BE2C (cell line): ENCODE data around the gene FBXL7.
A peak's percentile ranks its signal among the peaks of the same experiment; 100 is the strongest.

Source experiments
- DNase-seq: peaks from one replicate; pipeline ENCODE4 v3.0.0-alpha.2; 2020
- H3K27me3 ChIP-seq: fragments of 250-450 bp; sonication (Bioruptor Pico); 2 replicates; pipeline ENCODE4 v1.5.1; 2020; ENCODE audit warnings: mild to moderate bottlenecking
- H3K36me3 ChIP-seq: fragments of 250-450 bp; sonication (Bioruptor Pico); 2 replicates; pipeline ENCODE4 v1.5.1; 2020; ENCODE audit warnings: mild to moderate bottlenecking
- H3K4me1 ChIP-seq: fragments of 250-450 bp; sonication (Bioruptor Pico); 2 replicates; pipeline ENCODE4 v1.5.1; 2020
- H3K4me3 ChIP-seq: 2 replicates; pipeline ENCODE4 v1.5.1; 2011; ENCODE audit warnings: low read depth, low read length
- H3K9me3 ChIP-seq: fragments of 250-450 bp; sonication (Bioruptor Pico); 2 replicates; pipeline ENCODE4 v1.5.1; 2020
- TF ChIP-seq, protein P1 (sequence below): IDR thresholded peaks from 2 replicates; pipeline ENCODE4 v1.5.1; 2012; ENCODE audit warnings: mild to moderate bottlenecking, low read depth, low read length

The FBXL7 gene

DNA sequence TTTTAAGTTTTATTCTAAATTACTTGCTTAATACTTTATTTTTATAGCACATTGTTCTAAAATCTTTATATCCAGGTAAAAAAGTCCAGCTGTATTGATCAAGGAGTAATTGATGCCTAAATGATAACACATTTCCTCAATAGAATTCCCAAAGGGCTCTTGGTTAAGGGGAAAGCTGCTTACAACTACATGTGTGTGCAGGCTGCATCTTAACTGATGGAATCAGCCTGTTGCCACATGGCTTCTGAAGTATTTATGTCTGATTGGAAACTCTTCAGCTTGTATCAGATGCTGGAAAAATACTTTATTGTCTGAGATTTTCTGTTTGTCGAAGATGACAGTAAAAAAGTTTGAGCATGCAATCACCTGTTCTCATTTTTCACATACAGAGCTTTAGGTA lies 182.6 kb downstream of the FBXL7 start:
- Histone ChIP-seq H3K36me3 (no peaks in the 10 kb centered on the region), H3K27me3 (no peaks in the 10 kb centered on the region), H3K9me3 (no peaks in the 10 kb centered on the region), H3K4me3 (no peak overlapping the region), H3K4me1 (peaks cover 3% of the 10 kb centered on the region; the same call in 1 of the 2 replicates)
- TF ChIP-seq, protein P1, sequence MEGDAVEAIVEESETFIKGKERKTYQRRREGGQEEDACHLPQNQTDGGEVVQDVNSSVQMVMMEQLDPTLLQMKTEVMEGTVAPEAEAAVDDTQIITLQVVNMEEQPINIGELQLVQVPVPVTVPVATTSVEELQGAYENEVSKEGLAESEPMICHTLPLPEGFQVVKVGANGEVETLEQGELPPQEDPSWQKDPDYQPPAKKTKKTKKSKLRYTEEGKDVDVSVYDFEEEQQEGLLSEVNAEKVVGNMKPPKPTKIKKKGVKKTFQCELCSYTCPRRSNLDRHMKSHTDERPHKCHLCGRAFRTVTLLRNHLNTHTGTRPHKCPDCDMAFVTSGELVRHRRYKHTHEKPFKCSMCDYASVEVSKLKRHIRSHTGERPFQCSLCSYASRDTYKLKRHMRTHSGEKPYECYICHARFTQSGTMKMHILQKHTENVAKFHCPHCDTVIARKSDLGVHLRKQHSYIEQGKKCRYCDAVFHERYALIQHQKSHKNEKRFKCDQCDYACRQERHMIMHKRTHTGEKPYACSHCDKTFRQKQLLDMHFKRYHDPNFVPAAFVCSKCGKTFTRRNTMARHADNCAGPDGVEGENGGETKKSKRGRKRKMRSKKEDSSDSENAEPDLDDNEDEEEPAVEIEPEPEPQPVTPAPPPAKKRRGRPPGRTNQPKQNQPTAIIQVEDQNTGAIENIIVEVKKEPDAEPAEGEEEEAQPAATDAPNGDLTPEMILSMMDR: no peak
- no peak for DNase-seq

DNA sequence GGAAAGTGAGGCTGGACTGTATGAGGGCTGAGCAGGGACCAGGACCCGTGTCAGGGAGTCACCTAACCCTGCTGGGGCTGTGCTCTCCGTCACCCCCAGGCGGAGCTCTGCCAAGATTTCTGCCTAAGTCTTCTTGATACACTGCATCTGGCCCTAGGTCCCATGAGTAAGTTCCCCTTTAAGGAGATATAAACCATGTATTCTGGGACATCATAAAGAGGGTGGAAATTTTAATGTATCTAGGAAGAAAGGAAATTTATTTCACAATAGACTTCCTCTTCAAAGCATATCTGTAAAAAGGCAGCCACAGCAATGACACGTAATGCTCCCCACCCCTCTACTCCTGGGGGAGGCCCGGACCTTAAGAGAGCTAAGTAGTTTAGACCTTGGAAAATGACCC lies 183.4 kb downstream of the FBXL7 start:
- Histone ChIP-seq H3K36me3 (no peaks in the 10 kb centered on the region), H3K4me1 (peaks cover 3% of the 10 kb centered on the region; the same call in 1 of the 2 replicates), H3K9me3 (no peaks in the 10 kb centered on the region), H3K4me3 (no peak overlapping the region), H3K27me3 (no peaks in the 10 kb centered on the region)
- DNase-seq: peak; percentile 58
- TF ChIP-seq, protein P1: peak; percentile 66

- Histone ChIP-seq H3K4me3 (no peak overlapping the region), H3K9me3 (no peaks in the 10 kb centered on the region), H3K4me1 (peaks cover 3% of the 10 kb centered on the region; the same call in 1 of the 2 replicates), H3K36me3 (no peaks in the 10 kb centered on the region), H3K27me3 (no peaks in the 10 kb centered on the region)
- DNase-seq: no peak
- TF ChIP-seq, protein P1: no peak
Measured at GRCh38 chr5:15687401-15687800, 187.4 kb downstream of the FBXL7 start.

- H3K36me3 ChIP-seq: no peaks in the 10 kb centered on the region
- TF ChIP-seq, protein P1: no peak
- H3K4me3 ChIP-seq: no peak overlapping the region
- H3K27me3 ChIP-seq: no peaks in the 10 kb centered on the region
- no peak for DNase-seq
- no peaks in the 10 kb centered on the region for H3K4me1 ChIP-seq
- no peaks in the 10 kb centered on the region for H3K9me3 ChIP-seq
Measured at GRCh38 chr5:15689836-15690235, 189.9 kb downstream of the FBXL7 start.

- TF ChIP-seq, protein P1: no peak
- no peaks in the 10 kb centered on the region for H3K36me3 ChIP-seq
- no peaks in the 10 kb centered on the region for H3K9me3 ChIP-seq
- H3K4me1 ChIP-seq: no peaks in the 10 kb centered on the region
- DNase-seq: no peak
- no peaks in the 10 kb centered on the region for H3K27me3 ChIP-seq
- no peak overlapping the region for H3K4me3 ChIP-seq
Measured at GRCh38 chr5:15690611-15691010, 190.6 kb downstream of the FBXL7 start.

DNA sequence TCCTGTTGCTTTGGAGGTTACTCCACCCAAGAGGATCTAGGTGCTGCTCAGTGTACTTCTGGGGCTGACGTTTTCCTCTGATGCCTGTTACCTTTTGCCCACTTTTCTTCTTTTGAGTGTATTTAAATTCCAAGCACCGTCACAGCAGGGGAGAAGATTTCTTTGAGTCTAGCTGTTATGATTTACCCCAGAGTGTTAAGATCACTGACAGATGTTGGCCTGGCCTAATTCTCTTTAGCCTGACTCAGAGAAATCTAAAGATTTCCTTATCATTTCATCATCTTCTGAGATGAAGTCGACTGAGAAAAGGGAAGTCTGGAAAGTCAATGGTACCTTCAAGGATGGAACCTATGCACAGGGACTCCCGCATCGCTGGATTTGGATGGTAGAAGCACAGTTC lies 191.5 kb downstream of the FBXL7 start:
- H3K36me3 ChIP-seq: no peaks in the 10 kb centered on the region
- no peak for DNase-seq
- H3K4me3 ChIP-seq: no peak overlapping the region
- no peaks in the 10 kb centered on the region for H3K4me1 ChIP-seq
- TF ChIP-seq, protein P1: no peak
- H3K9me3 ChIP-seq: no peaks in the 10 kb centered on the region
- H3K27me3 ChIP-seq: no peaks in the 10 kb centered on the region
